Measurements from ENCODE around the gene EREG.

- TF ChIP-seq, protein P1, sequence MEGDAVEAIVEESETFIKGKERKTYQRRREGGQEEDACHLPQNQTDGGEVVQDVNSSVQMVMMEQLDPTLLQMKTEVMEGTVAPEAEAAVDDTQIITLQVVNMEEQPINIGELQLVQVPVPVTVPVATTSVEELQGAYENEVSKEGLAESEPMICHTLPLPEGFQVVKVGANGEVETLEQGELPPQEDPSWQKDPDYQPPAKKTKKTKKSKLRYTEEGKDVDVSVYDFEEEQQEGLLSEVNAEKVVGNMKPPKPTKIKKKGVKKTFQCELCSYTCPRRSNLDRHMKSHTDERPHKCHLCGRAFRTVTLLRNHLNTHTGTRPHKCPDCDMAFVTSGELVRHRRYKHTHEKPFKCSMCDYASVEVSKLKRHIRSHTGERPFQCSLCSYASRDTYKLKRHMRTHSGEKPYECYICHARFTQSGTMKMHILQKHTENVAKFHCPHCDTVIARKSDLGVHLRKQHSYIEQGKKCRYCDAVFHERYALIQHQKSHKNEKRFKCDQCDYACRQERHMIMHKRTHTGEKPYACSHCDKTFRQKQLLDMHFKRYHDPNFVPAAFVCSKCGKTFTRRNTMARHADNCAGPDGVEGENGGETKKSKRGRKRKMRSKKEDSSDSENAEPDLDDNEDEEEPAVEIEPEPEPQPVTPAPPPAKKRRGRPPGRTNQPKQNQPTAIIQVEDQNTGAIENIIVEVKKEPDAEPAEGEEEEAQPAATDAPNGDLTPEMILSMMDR (IDR thresholded peaks at IDR 0.05; ENCODE audit: low read depth, low read length, missing input control), result no peak
- TF ChIP-seq MAX (IDR thresholded peaks at IDR 0.05) (no peak), REST (IDR thresholded peaks at IDR 0.05) (no peak), GABPA (IDR thresholded peaks at IDR 0.05 in 1 of 2, conservative IDR thresholded peaks at IDR 0.05 in 1 of 2) (no peak), SP1 (IDR thresholded peaks at IDR 0.05) (no peak), EGR1 (IDR thresholded peaks at IDR 0.05; ENCODE audit: low read depth in 2 of 2) (no peak), TAF1 (conservative IDR thresholded peaks at IDR 0.05) (no peak), JUND (IDR thresholded peaks at IDR 0.05) (no peak), YY1 (IDR thresholded peaks at IDR 0.05) (no peak), RAD21 (IDR thresholded peaks at IDR 0.05) (no peak), ATF3 (IDR thresholded peaks at IDR 0.05) (no peak), FOXA1 (IDR thresholded peaks at IDR 0.05) (no peak), RXRA (IDR thresholded peaks at IDR 0.05) (no peak)
- TF ChIP-seq, protein P2, sequence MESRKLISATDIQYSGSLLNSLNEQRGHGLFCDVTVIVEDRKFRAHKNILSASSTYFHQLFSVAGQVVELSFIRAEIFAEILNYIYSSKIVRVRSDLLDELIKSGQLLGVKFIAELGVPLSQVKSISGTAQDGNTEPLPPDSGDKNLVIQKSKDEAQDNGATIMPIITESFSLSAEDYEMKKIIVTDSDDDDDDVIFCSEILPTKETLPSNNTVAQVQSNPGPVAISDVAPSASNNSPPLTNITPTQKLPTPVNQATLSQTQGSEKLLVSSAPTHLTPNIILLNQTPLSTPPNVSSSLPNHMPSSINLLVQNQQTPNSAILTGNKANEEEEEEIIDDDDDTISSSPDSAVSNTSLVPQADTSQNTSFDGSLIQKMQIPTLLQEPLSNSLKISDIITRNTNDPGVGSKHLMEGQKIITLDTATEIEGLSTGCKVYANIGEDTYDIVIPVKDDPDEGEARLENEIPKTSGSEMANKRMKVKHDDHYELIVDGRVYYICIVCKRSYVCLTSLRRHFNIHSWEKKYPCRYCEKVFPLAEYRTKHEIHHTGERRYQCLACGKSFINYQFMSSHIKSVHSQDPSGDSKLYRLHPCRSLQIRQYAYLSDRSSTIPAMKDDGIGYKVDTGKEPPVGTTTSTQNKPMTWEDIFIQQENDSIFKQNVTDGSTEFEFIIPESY (IDR thresholded peaks at IDR 0.05), result no peak
These were observed 15.0 kb downstream of the EREG start for GRCh38 chr4:74379912-74380311.
